Bronchus fibroblast of lung (primary cell): ENCODE results near the gene RNF6. TPM values are rescaled to one million over a fixed set of nuclear protein-coding genes. Genes with fewer than 3 reads are reported as not detected.

Experiments
- total RNA-seq: library from RNA; depleted of rRNA; stranded (reverse); fragments of >200 nt; gene quantifications from 2 replicates; pipeline ENCODE4 v1.2.3, GENCODE V29; 2015

RNF6 gene
- 14.9 and 16.3 TPM in 2 replicates for total RNA-seq

GRCh38 chr13:26221721-26222519 lies at the start of gene RNF6:
Gene RNF6 (minus strand): TSS chr13:26222314. CDS start chr13:26219649, 2,665 bp downstream.

DNA sequence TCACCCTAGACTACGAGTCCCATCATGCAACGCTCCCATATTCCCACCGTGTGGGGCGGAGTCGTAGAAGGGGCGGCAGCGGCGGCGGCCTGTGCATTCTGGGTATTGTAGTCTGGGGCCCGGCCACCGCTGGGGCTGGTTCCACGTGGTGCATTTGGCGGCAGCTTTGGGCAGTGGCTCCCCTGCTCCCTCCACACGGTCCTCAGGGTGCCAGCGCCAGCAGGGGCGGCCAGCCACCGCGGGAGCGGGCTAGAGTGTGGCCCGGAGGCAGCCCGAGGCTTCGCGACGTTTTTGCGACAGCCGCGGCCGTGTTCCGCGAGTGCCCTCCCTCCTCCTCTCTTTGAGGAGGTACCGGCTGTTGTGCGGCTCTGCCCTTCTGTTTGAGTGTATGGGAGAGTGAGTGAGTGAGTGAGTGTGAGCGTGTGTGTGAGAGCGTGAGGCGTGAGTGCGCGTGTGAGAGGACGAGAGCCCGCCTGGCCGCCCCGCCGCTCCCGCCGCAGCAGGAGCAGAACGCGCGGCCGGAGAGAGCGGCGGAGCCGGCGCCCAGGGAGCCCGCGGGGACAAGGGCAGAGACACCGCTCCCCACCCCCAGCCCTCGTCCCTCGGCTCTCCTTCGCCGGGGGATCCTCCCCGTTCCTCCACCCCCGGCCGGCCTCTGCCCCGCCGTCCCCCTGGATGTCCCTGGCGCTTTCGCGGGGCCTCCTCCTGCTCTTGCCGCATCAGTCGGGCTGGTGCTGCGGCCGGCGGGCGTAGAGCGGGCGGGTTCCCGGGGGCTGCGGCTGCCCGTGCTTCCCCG lies 31.9 kb upstream of the RNF6 start, which contains the start of gene CDK8:
TSS of gene CDK8 (plus strand) at position 343 of the 796 bp plus-strand sequence. CDS start 513 bp downstream, outside the sequence.

Other genes with a start within 250 kb of the RNF6 start
- 0.17 and 0.30 TPM in 2 replicates for gene SHISA2, start 170.3 kb downstream of the RNF6 start, total RNA-seq
- 8.9 and 10.8 TPM in 2 replicates for gene CDK8, start 31.8 kb upstream of the RNF6 start, total RNA-seq